AG10803 (cell line): Measurements from ENCODE around the gene TMEM127.

ENCODE experiments used
- DNase-seq: peaks from one replicate; pipeline ENCODE4 v3.0.0; 2010; ENCODE audit warnings: low read depth
- H3K4me3 ChIP-seq: 2 replicates; pipeline ENCODE4 v1.5.1; 2011; ENCODE audit warnings: mild to moderate bottlenecking, low read length, control low read depth
- TF ChIP-seq, protein P1 (sequence below): conservative IDR thresholded peaks from 2 replicates; pipeline ENCODE4 v1.5.1; 2011; ENCODE audit warnings: mild to moderate bottlenecking, low read length, control low read depth, inconsistent platforms

The TMEM127 gene

DNA sequence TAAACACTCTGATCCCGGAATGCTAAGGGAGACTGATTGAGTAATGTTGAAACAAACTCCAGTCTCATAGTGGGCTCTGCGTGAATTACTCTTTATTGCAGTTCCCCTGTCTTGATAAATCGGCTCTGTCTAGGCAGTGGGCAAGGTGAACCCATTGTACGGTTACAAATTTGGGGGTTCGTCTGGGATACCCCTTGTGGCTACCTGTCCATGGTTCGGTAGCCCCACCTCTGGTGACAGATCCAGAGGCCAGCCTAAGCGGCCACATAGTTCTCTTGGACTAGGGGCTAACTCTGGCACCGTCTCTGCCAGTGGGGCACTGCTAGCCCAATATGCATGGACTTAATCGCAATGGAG is 56.1 kb downstream of the TMEM127 start:
- H3K4me3 ChIP-seq, result peak overlapping the region; percentile 90
- TF ChIP-seq, protein P1, sequence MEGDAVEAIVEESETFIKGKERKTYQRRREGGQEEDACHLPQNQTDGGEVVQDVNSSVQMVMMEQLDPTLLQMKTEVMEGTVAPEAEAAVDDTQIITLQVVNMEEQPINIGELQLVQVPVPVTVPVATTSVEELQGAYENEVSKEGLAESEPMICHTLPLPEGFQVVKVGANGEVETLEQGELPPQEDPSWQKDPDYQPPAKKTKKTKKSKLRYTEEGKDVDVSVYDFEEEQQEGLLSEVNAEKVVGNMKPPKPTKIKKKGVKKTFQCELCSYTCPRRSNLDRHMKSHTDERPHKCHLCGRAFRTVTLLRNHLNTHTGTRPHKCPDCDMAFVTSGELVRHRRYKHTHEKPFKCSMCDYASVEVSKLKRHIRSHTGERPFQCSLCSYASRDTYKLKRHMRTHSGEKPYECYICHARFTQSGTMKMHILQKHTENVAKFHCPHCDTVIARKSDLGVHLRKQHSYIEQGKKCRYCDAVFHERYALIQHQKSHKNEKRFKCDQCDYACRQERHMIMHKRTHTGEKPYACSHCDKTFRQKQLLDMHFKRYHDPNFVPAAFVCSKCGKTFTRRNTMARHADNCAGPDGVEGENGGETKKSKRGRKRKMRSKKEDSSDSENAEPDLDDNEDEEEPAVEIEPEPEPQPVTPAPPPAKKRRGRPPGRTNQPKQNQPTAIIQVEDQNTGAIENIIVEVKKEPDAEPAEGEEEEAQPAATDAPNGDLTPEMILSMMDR, result no peak
- no peak for DNase-seq

DNA sequence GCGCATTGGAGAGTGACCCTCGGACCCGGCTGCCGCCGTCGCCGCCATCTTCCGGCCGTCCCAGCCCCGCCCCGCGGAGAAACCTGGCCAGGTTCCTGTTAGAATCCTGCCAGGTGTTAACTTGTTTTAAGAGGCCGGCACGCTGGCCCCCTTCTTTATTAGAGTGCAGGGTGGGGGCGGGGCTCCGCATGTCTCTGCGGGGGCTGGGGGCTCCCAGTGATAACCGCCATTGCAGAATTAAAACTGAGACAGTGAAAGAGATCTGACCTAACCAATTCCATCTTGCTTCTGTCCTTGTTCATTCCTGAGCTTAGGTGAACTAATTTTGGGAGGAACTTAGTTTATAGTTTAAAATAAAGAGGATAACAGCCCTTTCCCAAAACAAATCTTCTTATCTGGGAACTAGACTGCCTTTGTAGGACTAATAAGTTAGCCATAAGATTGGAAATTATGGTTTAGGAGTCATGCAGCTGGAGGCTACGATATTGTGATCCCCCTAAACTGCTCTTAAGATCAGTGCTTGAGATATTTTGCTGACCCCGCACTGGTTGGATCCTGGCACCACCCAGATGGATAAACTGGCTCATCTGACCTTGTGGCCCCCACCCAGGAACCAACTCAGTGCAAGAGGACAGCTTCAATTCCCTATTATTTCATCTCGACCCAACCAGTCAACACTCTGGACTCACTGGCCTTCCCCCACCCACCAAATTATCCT is 56.6 kb downstream of the TMEM127 start:
- peak overlapping the region; percentile 90 for H3K4me3 ChIP-seq
- DNase-seq, result no peak
- TF ChIP-seq, protein P1, result no peak

DNA sequence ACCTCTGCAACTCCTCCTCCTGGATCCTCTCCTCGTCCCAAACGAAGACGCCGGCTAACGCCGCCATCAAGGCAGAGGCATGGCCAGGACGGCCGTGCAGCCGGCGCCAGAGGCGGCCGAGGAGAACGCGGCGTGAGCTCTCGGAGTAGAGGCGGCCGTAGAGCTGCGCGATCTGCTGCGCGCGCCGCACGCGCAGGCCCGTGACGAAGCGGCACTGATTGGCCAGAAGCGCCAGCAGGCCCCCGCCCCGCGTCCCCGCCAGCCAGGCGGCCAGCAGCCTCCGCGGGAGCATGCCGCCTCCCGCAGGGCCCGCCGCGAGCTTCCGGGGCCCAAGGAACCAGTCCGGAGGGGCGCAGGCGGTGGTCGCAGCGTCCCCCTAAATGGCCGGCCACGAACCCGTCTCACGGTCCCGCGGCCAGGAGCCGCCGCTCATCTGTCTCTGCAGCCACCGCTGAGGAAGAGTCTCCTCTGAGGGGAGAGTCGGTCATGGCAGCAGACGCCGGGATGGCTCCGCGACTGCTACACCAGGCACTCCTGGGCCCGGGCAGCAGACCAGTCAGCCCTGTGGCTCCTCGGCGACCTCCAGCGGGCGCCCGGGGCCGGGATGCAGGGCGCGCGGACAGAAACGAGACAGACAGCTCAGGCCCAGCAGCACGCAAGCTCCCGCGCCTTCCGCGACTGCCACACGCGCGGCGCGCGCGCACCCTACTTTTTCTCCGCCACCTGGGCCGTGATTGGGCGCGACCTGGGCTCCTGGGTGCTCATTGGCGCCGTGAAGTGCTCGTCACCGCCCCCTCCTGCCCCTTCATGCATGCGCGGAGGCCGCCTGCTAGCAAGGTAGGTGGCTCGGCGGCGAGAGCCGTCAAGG is 57.4 kb downstream of the TMEM127 start, which contains the start of gene STARD7:
STARD7 (minus strand) TSS at position 685 of the 868 bp plus-strand sequence; CDS start at position 292, 393 bp downstream.
- TF ChIP-seq, protein P1, result 0 out of 2 replicates have a peak, but pooled peaks have one; percentile 7
- H3K4me3 ChIP-seq, result peak within 1 kb of the TSS; percentile 90
- peak; percentile 98 for DNase-seq

DNA sequence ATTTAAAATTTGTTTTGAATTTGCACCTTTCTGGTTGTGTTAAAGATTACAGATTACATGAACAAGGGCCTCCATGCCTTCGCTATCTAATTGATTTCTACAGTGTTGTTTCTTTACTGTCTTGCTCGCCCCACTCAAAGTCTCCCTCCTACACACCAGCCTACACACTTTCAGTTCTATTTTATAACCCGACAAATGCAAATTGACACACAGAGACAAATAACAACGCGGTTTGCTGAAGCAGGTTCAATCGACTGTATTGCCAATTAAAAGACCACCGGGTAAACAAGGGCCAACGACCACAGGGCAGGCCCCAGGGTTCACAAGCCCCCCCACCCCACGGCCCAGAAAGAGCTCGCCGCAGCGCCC is 58.0 kb downstream of the TMEM127 start:
- peak overlapping the region; percentile 90 for H3K4me3 ChIP-seq
- no peak for DNase-seq
- TF ChIP-seq, protein P1, result no peak

GRCh38 chr2:96207073-96207773 is 58.6 kb downstream of the TMEM127 start:
- TF ChIP-seq, protein P1, result no peak
- no peak for DNase-seq
- H3K4me3 ChIP-seq, result peak overlapping the region; percentile 90

GRCh38 chr2:96205888-96206287 is 59.9 kb downstream of the TMEM127 start:
- DNase-seq, result peak; percentile 81
- peak overlapping the region; percentile 38 for H3K4me3 ChIP-seq

More at GRCh38 chr2:96205888-96206287, 59.9 kb downstream of the TMEM127 start:
- TF ChIP-seq, protein P1, result no peak
